Measurements from ENCODE around the gene KATNAL1. TPM values are rescaled to one million over a fixed set of nuclear protein-coding genes. Genes with fewer than 3 reads are reported as not detected.
A peak's percentile ranks its signal among the peaks of the same experiment; 100 is the strongest.

Gene KATNAL1
- total and polyA plus RNA-seq, 2 of the 4 experiments (the other 2 are of a cell fraction): 6.9 to 16.8 TPM

GRCh38 chr13:30158774-30159445, 148.4 kb downstream of the KATNAL1 start:
- no peak overlapping the region for H3K9ac ChIP-seq (ENCODE audit: low read depth, low read length)
- H3K18ac ChIP-seq (ENCODE audit: low read depth, low read length): no peak overlapping the region
- no peak overlapping the region for H3K4me2 ChIP-seq (ENCODE audit: low read depth, low read length)
- no CpG with 5 or more reads among the region's 8 CpGs for WGBS, 2 experiments (ENCODE audit: extremely low coverage in 2 of 2, insufficient read length in 1 of 2)
- H2BK15ac ChIP-seq (ENCODE audit: low read depth, low read length): no peak overlapping the region
- no peak overlapping the region for H3K14ac ChIP-seq (replicated peaks; ENCODE audit: low read depth, low read length)
- H3K79me1 ChIP-seq (ENCODE audit: low read depth in 1 of 2, low read length in 2 of 2): no peaks in the 10 kb centered on the region
- H4K20me1 ChIP-seq (ENCODE audit: insufficient read depth, low read length): peaks cover 3% of the 10 kb centered on the region; the same call in 1 of the 2 replicates
- H3K9me3 ChIP-seq (ENCODE audit: control insufficient read depth, insufficient read depth, low read length): no peaks in the 10 kb centered on the region
- DNase-seq (peak; percentile 71), ATAC-seq (ENCODE audit: low read depth) (peak; percentile 89)
- no peak overlapping the region for H3K4ac ChIP-seq (ENCODE audit: low read depth, low read length)
- H3K4me3 ChIP-seq (ENCODE audit: insufficient read depth, low read depth, low read length): no peak overlapping the region
- ChIA-PET POLR2A (ENCODE audit: unreplicated experiment) (no interaction called here), CTCF (interaction anchor here (1.2 to 3.1 kb wide), 2 partner anchors 26 to 43 kb away, joined by 3 to 20 read pairs; no protein-coding TSS in a partner anchor)
- H2BK20ac ChIP-seq (ENCODE audit: low read depth, low read length): no peak overlapping the region
- no peak overlapping the region for H3K23ac ChIP-seq (ENCODE audit: low read depth, low read length)
- no peaks in the 10 kb centered on the region for H3K4me1 ChIP-seq (ENCODE audit: control insufficient read depth, insufficient read depth, low read length)
- H2BK5ac ChIP-seq (ENCODE audit: low read depth, low read length, poor library complexity, severe bottlenecking): no peak overlapping the region
- dilution Hi-C loops (cut with HindIII; ENCODE audit: low sequenced_read_pairs, unreplicated experiment): no loop called here
- H3K27me3 ChIP-seq (ENCODE audit: control insufficient read depth, insufficient read depth, low read length): peaks cover 4% of the 10 kb centered on the region
- intact Hi-C loops (cut with micrococcal nuclease): loop anchor here (1.0 kb wide), 1 partner anchor 27 kb away; no protein-coding TSS in a partner anchor
- no peak overlapping the region for H4K8ac ChIP-seq (ENCODE audit: low read depth in 2 of 2, low read length in 2 of 2)
- H3K27ac ChIP-seq (ENCODE audit: insufficient read depth, low read length): no peak overlapping the region
- no peaks in the 10 kb centered on the region for H3K36me3 ChIP-seq (ENCODE audit: control insufficient read depth, insufficient read depth, low read length)
- H2AK5ac ChIP-seq (ENCODE audit: low read depth, low read length): peak overlapping the region; percentile 71
- H4K91ac ChIP-seq (ENCODE audit: insufficient read depth, low read depth, low read length): no peak overlapping the region
- no peak overlapping the region for H2AK9ac ChIP-seq (replicated peaks; ENCODE audit: low read depth, low read length, poor library complexity)
- no peak overlapping the region for H2BK120ac ChIP-seq (ENCODE audit: low read depth, low read length)
- no TSS peak for BruUV-seq (replicated peaks)
- H2AFZ ChIP-seq (replicated peaks; ENCODE audit: low read length, poor library complexity): no peak overlapping the region
- in situ Hi-C loops (cut with MboI; ENCODE audit: low sequenced_read_pairs): no loop called here
- no peak overlapping the region for H4K5ac ChIP-seq (ENCODE audit: low read depth, low read length)
- TF ChIP-seq MXI1 (IDR thresholded peaks at IDR 0.05; ENCODE audit: borderline replicate concordance, low read depth, low read length): no peak
- peak; percentile 69 for TF ChIP-seq CTCF (conservative IDR thresholded peaks at IDR 0.05; ENCODE audit: low read depth, low read length)
- TF ChIP-seq CHD1 (IDR thresholded peaks at IDR 0.05; ENCODE audit: low read depth, low read length): no peak
- TF ChIP-seq MAFK (IDR thresholded peaks at IDR 0.05; ENCODE audit: low read depth, low read length): no peak
- no peak for TF ChIP-seq FOS (IDR thresholded peaks at IDR 0.05; ENCODE audit: low read depth, low read length)
- TF ChIP-seq ELK1 (IDR thresholded peaks at IDR 0.05; ENCODE audit: borderline replicate concordance, low read depth, low read length): no peak
- TF ChIP-seq CEBPB (IDR thresholded peaks at IDR 0.05; ENCODE audit: low read depth, low read length): no peak
- no peak for TF ChIP-seq RCOR1 (IDR thresholded peaks at IDR 0.05; ENCODE audit: insufficient replicate concordance, low read length)
- TF ChIP-seq RFX5 (IDR thresholded peaks at IDR 0.05; ENCODE audit: low read depth, low read length): no peak
- no peak for TF ChIP-seq USF2 (IDR thresholded peaks at IDR 0.05; ENCODE audit: low read depth, low read length)
- no peak for TF ChIP-seq POLR2A (IDR thresholded peaks at IDR 0.05; ENCODE audit: low read depth, low read length)
- TF ChIP-seq NFE2L2 (IDR thresholded peaks at IDR 0.05; ENCODE audit: low read depth, low read length): no peak
- no peak for TF ChIP-seq BHLHE40 (IDR thresholded peaks at IDR 0.05; ENCODE audit: low read depth, low read length)
- TF ChIP-seq RAD21 (IDR thresholded peaks at IDR 0.05; ENCODE audit: low read length): peak; percentile 67
- TF ChIP-seq MAZ (IDR thresholded peaks at IDR 0.05; ENCODE audit: borderline replicate concordance, low read depth, low read length): no peak
- peak; percentile 57 for TF ChIP-seq SMC3 (IDR thresholded peaks at IDR 0.05; ENCODE audit: low read depth, low read length)
- no peaks in the 10 kb centered on the region; the same call in 1 of the 2 replicates for H3K9me1 ChIP-seq (ENCODE audit: insufficient read depth, low read length)
- H3K56ac ChIP-seq (ENCODE audit: extremely low read depth, insufficient read depth, low read length): no peak overlapping the region

Data from IMR-90 (cell line).